Right lobe of liver (tissue), 6 donors: ENCODE results near the gene CFAP221. TPM values are rescaled to one million over a fixed set of nuclear protein-coding genes. Genes with fewer than 3 reads are reported as not detected.

Source experiments
- ATAC-seq, 4 donors: fragments of 200-7000 bp; cut with Tn5 transposase; one replicate each; pipeline ENCODE4 v1.9.1; 2020; ENCODE audit warnings: mild to moderate bottlenecking in 4 of 4, moderate library complexity in 4 of 4
- DNase-seq, 3 donors: peaks; one replicate each; pipeline ENCODE4 v3.0.0-alpha.2; 2020
- H3K27ac ChIP-seq, 3 donors: fragments of 200-600 bp; one replicate each; pipeline ENCODE4 v1.8.0; 2022
- H3K27me3 ChIP-seq, 2 donors: fragments of 200-600 bp; one replicate each; pipeline ENCODE4 v1.8.0; 2022
- H3K36me3 ChIP-seq, 4 donors: fragments of 200-600 bp; sonication (generic) in 1 of 4; one replicate each; pipeline versions ENCODE4 v1.5.1 to v1.8.0; 2017 to 2022; ENCODE audit warnings: control low read depth in 1 of 4
- H3K4me1 ChIP-seq, 4 donors: fragments of 200-600 bp; sonication (generic) in 1 of 4; one replicate each; pipeline versions ENCODE4 v1.5.1 to v1.8.0; 2017 to 2022; ENCODE audit warnings: control low read depth in 1 of 4
- H3K4me3 ChIP-seq, 3 donors: fragments of 200-600 bp; one replicate each; pipeline ENCODE4 v1.8.0; 2022
- H3K9me3 ChIP-seq, 4 donors: fragments of 200-600 bp; sonication (generic) in 1 of 4; one replicate each; pipeline versions ENCODE4 v1.5.1 to v1.8.0; 2017 to 2022; ENCODE audit warnings: control low read depth in 1 of 4
- CTCF ChIP-seq, 4 donors: fragments of 200-600 bp in 3 of 4; fragments of 450-650 bp in 1 of 4; IDR thresholded peaks; one replicate each; pipeline versions ENCODE4 v1.5.1 to v1.8.0; 2016 to 2022; ENCODE audit warnings: antibody characterized with exemption in 4 of 4, mild to moderate bottlenecking in 2 of 4
- POLR2A ChIP-seq: fragments of 450-650 bp; IDR thresholded peaks from one replicate; pipeline ENCODE4 v1.6.1; 2017; ENCODE audit warnings: antibody characterized with exemption, mild to moderate bottlenecking
- WGBS: methylation state at CpG from one replicate; pipeline ENCODE4 v1.1.6; 2018; ENCODE audit warnings: low coverage, low lambda C conversion rate; ENCODE audit not compliant: insufficient coverage; ENCODE audit errors: missing lambda C conversion rate; 5-methylcytosine and 5-hydroxymethylcytosine counted together
- intact Hi-C, 2 donors: fragments of 100-400 bp; cut with DNase I; formaldehyde crosslinking; loops; one replicate each; pipeline versions ENCODE4 v1.11.2 to v1.14.1; 2022
- long read RNA-seq: library from polyadenylated mRNA; unstranded; transcript quantifications from one replicate; pipeline ENCODE4 v2.0.0, GENCODE V29; 2019
- total RNA-seq, 6 experiments: library from RNA; depleted of rRNA in 2 of 6; stranded (reverse); fragments of >200 nt in 2 of 6; fragmentation: NEBNext Ultra II Directional in 3 of 6; extraction: Animal tissue kit (Norgen Biotek cat#: 25700) in 3 of 6; gene quantifications; one replicate each; pipeline versions ENCODE4 v1.1.0 to v1.2.4, GENCODE V29; 2016 to 2023
- donor health status: DM: no; HTN: yes; CAD: no.
- donor health status: DM: no; HTN: no; CAD: no.
- donor health status: DM: no; HTN: no; CAD: no.
- donor health status: DM: no; HTN: yes; CAD: no.
- donor health status: DM: no; HTN: yes; CAD: no.

The CFAP221 gene
- 1 to 10 TPM in 5 of 6 experiments, under 1 TPM in 1; 0.56 to 5.8 (median 2.4) TPM for total RNA-seq
- long read RNA-seq: 0 reads

GRCh38 chr2:119544075-119544938, at the start of gene CFAP221:
Gene CFAP221, plus strand, starts transcription at chr2:119544449. Its CDS starts 1,683 bp downstream, at chr2:119546132.
- H3K27me3 ChIP-seq: no peaks in the 10 kb centered on the region
- 3% methylated on average over 30 of the region's 89 CpGs for WGBS
- H3K9me3 ChIP-seq: no peaks in the 10 kb centered on the region
- H3K27ac ChIP-seq: peak within 1 kb of the TSS; percentile 39 to 74 (median 41)
- TF ChIP-seq POLR2A (peak; percentile 84), CTCF (IDR thresholded peaks at IDR 0.05) (no peak)
- peak; percentile 77 to 81 (median 79) for DNase-seq
- peaks cover 0 to 10% (median 0%) of the 10 kb centered on the region in 4 donors for H3K4me1 ChIP-seq
- H3K36me3 ChIP-seq: no peaks in the 10 kb centered on the region
- intact Hi-C loops: no loop called here
- H3K4me3 ChIP-seq: peak within 1 kb of the TSS; percentile 54 to 67 (median 58)
- ATAC-seq: peak; percentile 89 to 98 (median 95)

- DNase-seq (no peak), ATAC-seq (no peak)
- Histone ChIP-seq H3K36me3 (no peaks in the 10 kb centered on the region), H3K4me3 (no peak overlapping the region), H3K27me3 (no peaks in the 10 kb centered on the region), H3K4me1 (peaks cover 0 to 3% (median 0%) of the 10 kb centered on the region in 4 donors), H3K27ac (no peak overlapping the region), H3K9me3 (peaks cover 0 to 2% (median 0%) of the 10 kb centered on the region in 4 donors)
- WGBS: 60% methylated on average over 1 of the region's 2 CpGs
- TF ChIP-seq POLR2A (no peak), CTCF (IDR thresholded peaks at IDR 0.05) (no peak)
- intact Hi-C loops: no loop called here
Observed at GRCh38 chr2:119495948-119496347, 48.3 kb upstream of the CFAP221 start.

- TF ChIP-seq POLR2A (no peak), CTCF (IDR thresholded peaks at IDR 0.05) (no peak)
- intact Hi-C loops: no loop called here
Observed at GRCh38 chr2:119496682-119497081, 47.6 kb upstream of the CFAP221 start.

GRCh38 chr2:119508756-119509155, 35.5 kb upstream of the CFAP221 start:
- Histone ChIP-seq H3K4me1 (no peaks in the 10 kb centered on the region), H3K36me3 (no peaks in the 10 kb centered on the region), H3K27me3 (no peaks in the 10 kb centered on the region), H3K4me3 (no peak overlapping the region), H3K27ac (no peak overlapping the region), H3K9me3 (no peaks in the 10 kb centered on the region)
- intact Hi-C loops: no loop called here
- TF ChIP-seq CTCF (IDR thresholded peaks at IDR 0.05) (no peak), POLR2A (no peak)
- ATAC-seq (no peak), DNase-seq (no peak)
- 66% methylated on average over 6 of the region's 6 CpGs for WGBS

More at GRCh38 chr2:119496682-119497081, 47.6 kb upstream of the CFAP221 start:
- Histone ChIP-seq H3K9me3 (peaks cover 0 to 2% (median 0%) of the 10 kb centered on the region in 4 donors), H3K27ac (no peak overlapping the region), H3K36me3 (no peaks in the 10 kb centered on the region), H3K4me1 (no peaks in the 10 kb centered on the region), H3K4me3 (no peak overlapping the region), H3K27me3 (no peaks in the 10 kb centered on the region)
- DNase-seq: no peak
- ATAC-seq: no peak
- 70% methylated on average over 2 of the region's 4 CpGs for WGBS
